ENCODE results near the gene OXSR1.

DNA sequence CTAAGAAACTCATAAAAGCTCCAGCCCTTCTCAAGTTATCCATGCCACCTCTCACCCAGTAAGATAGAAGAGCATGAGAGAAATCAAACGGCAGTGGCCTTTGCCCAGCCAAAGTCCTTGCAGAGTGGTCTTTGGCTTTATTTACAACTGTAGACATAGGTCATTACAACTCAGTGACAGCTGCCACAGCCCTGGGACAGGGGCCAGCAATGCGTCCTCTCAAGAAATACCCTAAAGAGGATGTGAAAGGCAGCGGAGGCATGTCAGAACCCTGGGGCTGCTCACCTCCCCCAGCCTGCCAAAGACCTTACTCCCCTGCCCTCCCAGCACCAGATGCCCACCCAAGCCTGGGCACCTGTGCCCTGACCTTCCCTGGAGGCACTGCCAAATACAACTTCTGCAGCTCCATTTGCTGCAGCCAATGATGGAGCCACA, 34.7 kb upstream of the OXSR1 start:
- TF ChIP-seq, protein P1, sequence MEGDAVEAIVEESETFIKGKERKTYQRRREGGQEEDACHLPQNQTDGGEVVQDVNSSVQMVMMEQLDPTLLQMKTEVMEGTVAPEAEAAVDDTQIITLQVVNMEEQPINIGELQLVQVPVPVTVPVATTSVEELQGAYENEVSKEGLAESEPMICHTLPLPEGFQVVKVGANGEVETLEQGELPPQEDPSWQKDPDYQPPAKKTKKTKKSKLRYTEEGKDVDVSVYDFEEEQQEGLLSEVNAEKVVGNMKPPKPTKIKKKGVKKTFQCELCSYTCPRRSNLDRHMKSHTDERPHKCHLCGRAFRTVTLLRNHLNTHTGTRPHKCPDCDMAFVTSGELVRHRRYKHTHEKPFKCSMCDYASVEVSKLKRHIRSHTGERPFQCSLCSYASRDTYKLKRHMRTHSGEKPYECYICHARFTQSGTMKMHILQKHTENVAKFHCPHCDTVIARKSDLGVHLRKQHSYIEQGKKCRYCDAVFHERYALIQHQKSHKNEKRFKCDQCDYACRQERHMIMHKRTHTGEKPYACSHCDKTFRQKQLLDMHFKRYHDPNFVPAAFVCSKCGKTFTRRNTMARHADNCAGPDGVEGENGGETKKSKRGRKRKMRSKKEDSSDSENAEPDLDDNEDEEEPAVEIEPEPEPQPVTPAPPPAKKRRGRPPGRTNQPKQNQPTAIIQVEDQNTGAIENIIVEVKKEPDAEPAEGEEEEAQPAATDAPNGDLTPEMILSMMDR (IDR thresholded peaks at IDR 0.05 in 4 of 5, conservative IDR thresholded peaks at IDR 0.05 in 1 of 5): no peak
- TF ChIP-seq POLR2A (IDR thresholded peaks at IDR 0.05): no peak
